ACC112 (cell line): ENCODE measurements around the gene RPS29.
"Not testable (repeated sequence)": the region's sequence is repeated elsewhere in the genome, so short reads cannot be mapped to it uniquely, and the experiment has no call there.

Experiments used
- H2AFZ ChIP-seq: fragments of 200-600 bp; sonication (generic); one replicate; pipeline ENCODE4 v1.6.0; 2017; ENCODE audit warnings: antibody characterized with exemption, low read length; ENCODE audit not compliant: unreplicated experiment
- H3K27ac ChIP-seq: fragments of 200-600 bp; sonication (generic); 2 replicates; pipeline ENCODE4 v1.5.1; 2014; ENCODE audit warnings: low read depth, mild to moderate bottlenecking, antibody characterized with exemption, low read length, moderate library complexity
- H3K27me3 ChIP-seq: fragments of 200-600 bp; sonication (generic); 2 replicates; pipeline ENCODE4 v1.6.1; 2014; ENCODE audit warnings: mild to moderate bottlenecking, antibody characterized with exemption, low read length, moderate library complexity, mixed read lengths; ENCODE audit not compliant: insufficient read depth
- H3K36me3 ChIP-seq: fragments of 200-600 bp; sonication (generic); 2 replicates; pipeline ENCODE4 v1.6.1; 2016; ENCODE audit warnings: mild to moderate bottlenecking, antibody characterized with exemption, low read length, moderate library complexity, mixed read lengths; ENCODE audit not compliant: insufficient read depth
- H3K4me1 ChIP-seq: fragments of 200-600 bp; sonication (generic); one replicate; pipeline ENCODE4 v1.6.1; 2016; ENCODE audit warnings: low read length, mixed read lengths; ENCODE audit not compliant: insufficient read depth, unreplicated experiment, control insufficient read depth
- H3K4me3 ChIP-seq: fragments of 200-600 bp; sonication (generic); 2 replicates; pipeline ENCODE4 v1.5.1; 2014; ENCODE audit warnings: mild to moderate bottlenecking, low read depth, low read length
- H3K79me2 ChIP-seq: fragments of 200-600 bp; sonication (generic); one replicate; pipeline ENCODE4 v1.6.0; 2016; ENCODE audit warnings: low read length; ENCODE audit not compliant: control insufficient read depth, unreplicated experiment, insufficient read depth

RPS29 gene

GRCh38 chr14:49619730-49620129 is 33.5 kb upstream of the RPS29 start:
- peak overlapping the region; percentile 90 for H3K27ac ChIP-seq
- H3K4me1 ChIP-seq = peaks cover 31% of the 10 kb centered on the region
- peaks cover 12% of the 10 kb centered on the region; the same call in 1 of the 2 replicates for H3K36me3 ChIP-seq
- peak overlapping the region; percentile 84 for H3K4me3 ChIP-seq
- H2AFZ ChIP-seq = no peak overlapping the region
- peaks cover 68% of the 10 kb centered on the region for H3K79me2 ChIP-seq
- H3K27me3 ChIP-seq = no peaks in the 10 kb centered on the region

GRCh38 chr14:49619273-49619672 is 33.1 kb upstream of the RPS29 start:
- not testable (repeated sequence) for H2AFZ ChIP-seq, H3K27me3 ChIP-seq, H3K27ac ChIP-seq
- Histone ChIP-seq H3K4me1 (peaks cover 28% of the 10 kb centered on the region), H3K4me3 (peak overlapping the region; percentile 84), H3K79me2 (peaks cover 65% of the 10 kb centered on the region), H3K36me3 (peaks cover 12% of the 10 kb centered on the region; the same call in 1 of the 2 replicates)

GRCh38 chr14:49617852-49618519 is 31.8 kb upstream of the RPS29 start:
- H3K4me3 ChIP-seq = peak overlapping the region; percentile 7; the same call in 1 of the 2 replicates
- peaks cover 57% of the 10 kb centered on the region for H3K79me2 ChIP-seq
- no peak overlapping the region for H2AFZ ChIP-seq
- peaks cover 16% of the 10 kb centered on the region for H3K4me1 ChIP-seq
- peaks cover 13% of the 10 kb centered on the region; the same call in 1 of the 2 replicates for H3K36me3 ChIP-seq
- H3K27ac ChIP-seq = peak overlapping the region; percentile 17; the same call in 1 of the 2 replicates
- no peaks in the 10 kb centered on the region for H3K27me3 ChIP-seq

GRCh38 chr14:49615776-49616175 is 29.6 kb upstream of the RPS29 start:
- Histone ChIP-seq H3K36me3 (peaks cover 12% of the 10 kb centered on the region; the same call in 1 of the 2 replicates), H3K27ac (no peak overlapping the region), H3K79me2 (peaks cover 38% of the 10 kb centered on the region), H2AFZ (no peak overlapping the region), H3K27me3 (no peaks in the 10 kb centered on the region), H3K4me3 (no peak overlapping the region), H3K4me1 (peaks cover 16% of the 10 kb centered on the region)

GRCh38 chr14:49614196-49614595 is 28.0 kb upstream of the RPS29 start:
- Histone ChIP-seq H3K36me3 (peaks cover 12% of the 10 kb centered on the region; the same call in 1 of the 2 replicates), H3K4me3 (no peak overlapping the region), H3K79me2 (peaks cover 29% of the 10 kb centered on the region), H3K27me3 (no peaks in the 10 kb centered on the region), H3K27ac (no peak overlapping the region), H2AFZ (no peak overlapping the region), H3K4me1 (peaks cover 16% of the 10 kb centered on the region)

- Histone ChIP-seq H3K4me3 (no peak overlapping the region), H3K79me2 (peaks cover 19% of the 10 kb centered on the region), H3K27me3 (no peaks in the 10 kb centered on the region), H3K27ac (no peak overlapping the region), H3K4me1 (peaks cover 6% of the 10 kb centered on the region), H2AFZ (no peak overlapping the region), H3K36me3 (peaks cover 8% of the 10 kb centered on the region; the same call in 1 of the 2 replicates)
Measured at GRCh38 chr14:49612671-49613070, 26.5 kb upstream of the RPS29 start.

GRCh38 chr14:49612251-49612650 is 26.1 kb upstream of the RPS29 start:
- no peak overlapping the region for H3K4me3 ChIP-seq
- H3K27ac ChIP-seq = no peak overlapping the region
- peaks cover 16% of the 10 kb centered on the region for H3K79me2 ChIP-seq
- peaks cover 11% of the 10 kb centered on the region; the same call in 1 of the 2 replicates for H3K36me3 ChIP-seq
- H3K27me3 ChIP-seq = no peaks in the 10 kb centered on the region
- H2AFZ ChIP-seq = no peak overlapping the region
- peaks cover 2% of the 10 kb centered on the region for H3K4me1 ChIP-seq

GRCh38 chr14:49607583-49607982 is 21.4 kb upstream of the RPS29 start:
- peaks cover 13% of the 10 kb centered on the region for H3K79me2 ChIP-seq
- H3K36me3 ChIP-seq = peaks cover 11% of the 10 kb centered on the region; the same call in 1 of the 2 replicates
- no peak overlapping the region for H3K4me3 ChIP-seq
- H3K4me1 ChIP-seq = no peaks in the 10 kb centered on the region
- H3K27me3 ChIP-seq = no peaks in the 10 kb centered on the region
- H3K27ac ChIP-seq = no peak overlapping the region
- H2AFZ ChIP-seq = no peak overlapping the region

- no peaks in the 10 kb centered on the region for H3K27me3 ChIP-seq
- H3K27ac ChIP-seq = peak within 1 kb of the TSS; percentile 93
- peaks cover 20% of the 10 kb centered on the region for H3K4me1 ChIP-seq
- H3K79me2 ChIP-seq = peaks cover 48% of the 10 kb centered on the region
- H3K36me3 ChIP-seq = 0 out of 2 replicates have a peak, but pooled peaks cover 4% of the 10 kb centered on the region
- peak within 1 kb of the TSS; percentile 90 for H2AFZ ChIP-seq
- peak within 1 kb of the TSS; percentile 96 for H3K4me3 ChIP-seq
Measured at GRCh38 chr14:49598485-49599300, 12.5 kb upstream of the RPS29 start, which contains the start of gene LRR1. TSS of gene LRR1 (plus strand) at chr14:49598940. CDS start at chr14:49599021, 81 bp downstream.

GRCh38 chr14:49598189-49598484 is 12.0 kb upstream of the RPS29 start:
- peak overlapping the region; percentile 90 for H2AFZ ChIP-seq
- H3K4me1 ChIP-seq = peaks cover 22% of the 10 kb centered on the region
- peak overlapping the region; percentile 96 for H3K4me3 ChIP-seq
- H3K36me3 ChIP-seq = 0 out of 2 replicates have a peak, but pooled peaks cover 4% of the 10 kb centered on the region
- H3K27me3 ChIP-seq = no peaks in the 10 kb centered on the region
- peak overlapping the region; percentile 93 for H3K27ac ChIP-seq
- H3K79me2 ChIP-seq = peaks cover 48% of the 10 kb centered on the region
